ENCODE measurements around the gene ISG20.

DNA sequence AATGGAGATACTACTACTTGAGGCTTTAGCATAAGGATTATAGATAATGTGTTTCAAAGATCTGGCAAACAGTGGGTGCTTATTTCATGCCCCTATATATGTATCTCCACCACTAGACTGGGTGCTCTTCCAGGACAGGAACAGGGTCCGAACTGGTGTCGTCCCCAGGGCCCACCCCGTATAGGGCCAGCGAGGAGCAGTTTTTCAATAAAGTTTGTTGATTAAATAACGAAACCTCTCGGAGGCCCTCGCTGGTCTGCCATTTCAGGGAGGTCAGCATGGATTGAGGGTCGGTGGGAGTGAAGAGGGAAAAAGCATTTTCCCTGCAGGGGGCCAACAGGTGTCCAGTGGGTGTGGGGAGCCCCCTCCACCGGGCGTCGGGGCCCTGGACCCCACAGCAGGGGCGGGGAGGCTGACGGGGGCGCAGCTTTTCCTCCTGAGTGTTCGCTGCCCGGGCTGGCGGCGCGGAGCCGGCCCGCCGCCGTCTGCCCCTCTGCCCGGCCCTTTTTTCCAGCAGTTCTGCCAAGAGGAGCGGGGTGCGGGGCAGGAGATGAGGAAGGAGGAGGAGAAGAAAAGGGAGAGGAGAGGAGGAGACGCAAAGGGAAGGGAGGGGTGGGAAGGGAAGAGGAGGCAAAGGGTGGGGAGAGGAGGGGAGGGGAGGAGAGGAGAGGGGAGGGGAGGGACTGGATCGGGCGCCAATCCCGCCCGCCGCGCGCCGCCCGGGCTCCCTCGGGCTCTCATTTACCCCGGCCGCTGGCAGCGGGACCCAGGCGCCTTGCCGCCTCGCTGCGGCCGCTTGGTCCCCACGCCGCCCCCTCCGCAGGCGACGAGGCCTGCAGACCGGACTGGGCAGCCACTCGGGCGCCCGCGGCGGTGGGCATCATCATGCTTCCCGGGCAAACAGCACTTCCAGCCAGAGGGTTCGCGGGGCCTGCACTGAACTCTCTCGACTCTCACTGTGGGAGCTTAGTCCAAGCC, 66.3 kb downstream of the ISG20 start:
- TF ChIP-seq, protein P1, sequence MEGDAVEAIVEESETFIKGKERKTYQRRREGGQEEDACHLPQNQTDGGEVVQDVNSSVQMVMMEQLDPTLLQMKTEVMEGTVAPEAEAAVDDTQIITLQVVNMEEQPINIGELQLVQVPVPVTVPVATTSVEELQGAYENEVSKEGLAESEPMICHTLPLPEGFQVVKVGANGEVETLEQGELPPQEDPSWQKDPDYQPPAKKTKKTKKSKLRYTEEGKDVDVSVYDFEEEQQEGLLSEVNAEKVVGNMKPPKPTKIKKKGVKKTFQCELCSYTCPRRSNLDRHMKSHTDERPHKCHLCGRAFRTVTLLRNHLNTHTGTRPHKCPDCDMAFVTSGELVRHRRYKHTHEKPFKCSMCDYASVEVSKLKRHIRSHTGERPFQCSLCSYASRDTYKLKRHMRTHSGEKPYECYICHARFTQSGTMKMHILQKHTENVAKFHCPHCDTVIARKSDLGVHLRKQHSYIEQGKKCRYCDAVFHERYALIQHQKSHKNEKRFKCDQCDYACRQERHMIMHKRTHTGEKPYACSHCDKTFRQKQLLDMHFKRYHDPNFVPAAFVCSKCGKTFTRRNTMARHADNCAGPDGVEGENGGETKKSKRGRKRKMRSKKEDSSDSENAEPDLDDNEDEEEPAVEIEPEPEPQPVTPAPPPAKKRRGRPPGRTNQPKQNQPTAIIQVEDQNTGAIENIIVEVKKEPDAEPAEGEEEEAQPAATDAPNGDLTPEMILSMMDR (IDR thresholded peaks at IDR 0.05) = no peak
- TF ChIP-seq EZH2 (IDR thresholded peaks at IDR 0.05) = peak; percentile 36
- peak; percentile 38 for TF ChIP-seq EZH2phosphoT487 (IDR thresholded peaks at IDR 0.05)
